ENCODE measurements around the gene ITGB1.

DNA sequence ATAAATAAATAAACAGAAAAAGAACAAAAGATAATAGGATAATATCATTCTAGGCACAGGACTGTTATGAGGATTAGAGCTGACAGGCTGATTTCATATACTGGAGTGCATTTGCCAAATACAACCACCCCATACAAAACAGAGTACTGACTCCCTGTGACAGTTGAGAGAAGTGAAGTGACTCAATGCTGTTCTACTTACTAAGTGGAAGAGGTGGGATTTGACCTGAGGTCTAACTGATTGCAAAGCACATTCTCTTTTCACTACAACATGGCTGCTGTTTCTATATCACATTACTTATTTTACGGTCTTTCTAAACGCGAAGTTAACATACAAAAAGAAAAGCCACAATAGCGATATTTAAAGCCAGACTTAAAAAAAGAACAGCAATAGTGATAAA, 51.4 kb downstream of the ITGB1 start:
- no peak for TF ChIP-seq EZH2 (IDR thresholded peaks at IDR 0.05; ENCODE audit: insufficient read depth, poor library complexity, severe bottlenecking)
- no peak for TF ChIP-seq EZH2phosphoT487 (IDR thresholded peaks at IDR 0.05; ENCODE audit: insufficient read depth, low read depth)
